HG03469 (cell line): ENCODE measurements around the gene N4BP2.

ENCODE experiments used
- ATAC-seq: cut with Tn5 transposase; IDR thresholded peaks from one replicate; pipeline ENCODE4 v1.9.1; 2021; ENCODE audit warnings: mild to moderate bottlenecking, moderate library complexity, moderate number of reproducible peaks; ENCODE audit not compliant: unreplicated experiment

N4BP2 gene

DNA sequence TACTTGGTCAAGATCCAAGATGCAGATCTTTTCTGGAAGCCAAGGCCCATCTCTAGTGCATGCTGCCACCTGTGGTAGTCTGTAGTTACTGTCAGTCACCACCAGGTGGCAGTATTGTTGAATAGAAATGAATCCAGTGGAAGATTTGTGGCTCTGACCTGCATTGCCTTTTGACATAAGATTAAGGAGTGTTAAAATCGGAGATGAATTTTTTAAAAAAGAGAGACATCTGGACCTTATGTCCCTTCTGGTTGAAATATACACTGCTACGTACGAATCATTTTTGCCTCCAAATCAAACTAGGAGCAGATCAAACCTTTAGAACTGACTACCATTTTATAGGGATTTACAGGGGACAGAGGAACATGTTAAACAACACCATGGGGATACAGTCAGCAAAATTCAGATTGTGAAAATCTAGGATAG lies 93.3 kb downstream of the N4BP2 start:
- ATAC-seq = peak; percentile 64

DNA sequence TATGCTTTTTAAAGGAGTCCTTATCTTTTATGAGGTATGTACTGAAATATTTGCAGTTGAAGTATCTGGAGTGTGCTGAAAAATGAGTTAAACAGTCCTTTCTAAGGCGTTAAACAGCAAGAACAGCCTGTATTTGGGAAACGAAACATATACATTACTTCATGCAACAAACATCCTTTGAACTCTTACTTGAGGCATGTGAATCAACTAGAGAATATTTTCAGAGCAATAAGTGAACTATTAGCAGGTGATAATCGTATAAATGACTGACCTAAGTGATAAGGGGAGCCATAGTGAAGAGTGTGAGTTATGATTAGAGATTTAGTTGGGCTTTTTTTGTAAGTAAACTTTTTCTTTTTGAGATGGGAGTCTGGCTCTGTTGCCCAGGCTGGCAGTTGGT lies 94.3 kb downstream of the N4BP2 start:
- ATAC-seq = no peak

DNA sequence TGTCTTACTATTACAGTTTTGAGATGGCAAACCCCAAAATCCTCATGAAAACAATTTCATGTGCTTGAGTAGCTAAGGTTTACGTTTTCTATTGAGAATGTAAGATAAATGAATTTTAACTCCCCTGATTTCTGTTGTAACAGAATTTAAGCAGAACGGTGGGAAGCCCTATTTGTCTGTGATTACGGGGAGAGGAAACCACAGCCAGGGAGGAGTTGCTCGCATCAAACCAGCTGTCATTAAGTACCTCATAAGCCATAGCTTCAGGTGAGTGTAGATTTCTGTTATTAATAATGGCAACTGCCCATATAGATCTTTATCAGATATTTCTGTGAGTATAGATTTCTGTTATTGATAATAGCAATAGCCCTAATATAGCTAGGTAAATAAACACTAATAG lies 96.0 kb downstream of the N4BP2 start:
- no peak for ATAC-seq

DNA sequence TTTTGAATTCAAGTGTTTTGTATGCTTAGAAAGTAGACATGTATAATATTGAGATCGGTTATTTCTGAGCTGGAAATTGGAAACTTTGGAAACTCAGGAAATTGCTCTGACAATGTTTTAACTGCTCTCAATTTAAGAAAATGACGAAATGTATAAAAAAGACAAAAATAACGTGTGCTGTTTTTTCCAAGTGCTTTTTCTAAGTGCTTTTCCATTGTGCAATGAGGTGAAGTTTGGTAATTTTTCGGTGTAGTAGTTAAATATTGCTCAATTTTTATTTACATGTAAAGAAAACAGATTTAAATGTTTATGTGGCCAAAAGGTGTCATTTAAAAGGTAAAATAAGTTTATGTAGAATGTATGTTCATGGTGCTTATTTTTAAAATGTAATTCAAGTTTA lies 100.8 kb downstream of the N4BP2 start:
- ATAC-seq = no peak

DNA sequence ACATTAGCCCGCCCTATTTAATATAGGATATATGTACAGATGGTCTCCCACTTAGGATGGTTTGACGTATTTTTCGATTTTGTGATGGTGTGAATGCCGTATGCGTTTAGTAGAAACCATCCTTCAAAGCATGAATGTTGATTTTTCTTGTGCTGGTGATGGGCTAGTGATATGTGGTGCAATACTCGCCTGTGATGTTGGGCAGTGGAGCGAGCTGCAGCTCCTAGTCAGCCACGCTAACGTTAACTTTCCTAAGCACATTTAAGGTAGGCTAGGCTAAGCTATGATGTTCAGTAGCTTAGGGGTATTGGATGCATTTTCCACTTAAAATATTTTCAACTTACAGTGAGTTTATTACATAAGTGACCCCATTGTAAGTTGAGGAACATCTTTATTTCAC lies 103.6 kb downstream of the N4BP2 start:
- ATAC-seq = no peak

DNA sequence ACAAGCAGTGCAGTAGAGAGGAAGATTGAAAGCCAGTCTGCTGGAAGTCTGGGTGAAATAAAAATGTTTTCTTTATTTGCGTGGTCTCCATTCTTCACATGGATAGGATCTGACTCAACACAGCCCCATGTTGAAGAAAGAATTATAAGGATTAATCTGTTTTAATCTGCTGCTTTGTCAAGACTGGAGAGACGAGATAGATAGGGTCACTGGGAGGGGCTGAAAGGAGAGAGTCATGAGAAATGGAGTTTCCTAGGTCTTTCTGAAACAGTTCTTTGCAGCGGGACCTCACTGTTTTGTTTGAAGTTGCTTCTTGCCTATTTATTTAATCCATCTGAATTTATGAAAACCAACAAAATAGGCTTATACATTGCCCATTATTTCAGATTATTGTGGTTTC lies 107.8 kb downstream of the N4BP2 start:
- no peak for ATAC-seq

DNA sequence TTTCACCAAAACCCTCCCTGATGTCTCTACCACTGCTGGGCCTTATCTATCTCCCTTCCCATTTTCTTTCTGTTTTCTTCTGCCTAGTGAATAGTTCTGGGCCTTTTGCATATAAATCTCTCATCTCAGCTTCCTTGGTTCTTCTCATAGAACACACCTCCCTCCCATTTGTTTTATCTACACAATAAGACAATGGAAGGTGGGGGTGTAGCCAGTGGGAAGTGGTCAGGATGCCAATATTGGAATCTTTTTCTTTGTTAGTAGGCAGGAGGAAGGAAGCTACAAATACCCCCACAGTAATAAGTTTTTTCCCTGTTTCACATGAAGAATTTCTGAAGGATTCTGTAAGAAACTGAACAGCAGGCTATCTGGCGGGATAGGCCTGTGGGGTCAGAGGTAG lies 109.3 kb downstream of the N4BP2 start:
- ATAC-seq = no peak

DNA sequence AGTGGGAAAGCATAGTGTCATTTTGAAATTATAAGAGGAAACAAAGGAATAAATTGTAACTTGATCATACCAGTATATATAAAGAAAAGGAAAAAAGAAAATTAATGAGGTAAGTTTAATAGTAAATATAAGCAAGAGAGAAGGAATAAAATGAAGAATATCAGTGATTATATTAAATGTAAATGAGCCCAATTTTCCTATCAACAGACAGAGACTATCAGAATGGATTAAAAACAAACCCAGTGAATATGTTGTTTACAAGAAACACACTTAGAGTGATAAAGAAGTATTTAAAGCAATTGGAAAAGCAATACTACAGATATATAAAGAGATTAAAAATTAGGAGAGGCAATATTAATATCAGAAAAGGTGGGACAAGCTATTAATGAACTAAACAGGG lies 111.4 kb downstream of the N4BP2 start:
- ATAC-seq = no peak

DNA sequence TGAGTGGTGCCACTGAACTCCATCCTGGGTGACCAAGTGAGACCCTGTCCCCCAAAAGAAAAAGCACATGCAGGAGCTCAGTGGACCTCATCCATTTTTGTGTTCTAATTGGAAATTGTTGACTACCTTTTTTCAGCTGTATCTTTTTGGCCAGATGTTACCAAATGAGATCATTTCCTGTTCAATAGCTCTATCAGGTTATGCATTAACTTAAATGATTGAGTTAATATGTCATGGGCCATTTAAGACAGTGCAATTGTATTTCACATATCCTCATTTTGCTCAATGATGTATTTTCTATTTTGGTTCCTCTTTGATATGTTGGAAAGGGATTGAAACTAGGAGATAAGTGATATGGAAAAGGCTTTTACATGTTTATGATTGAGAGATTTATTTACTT lies 113.9 kb downstream of the N4BP2 start:
- ATAC-seq = no peak

DNA sequence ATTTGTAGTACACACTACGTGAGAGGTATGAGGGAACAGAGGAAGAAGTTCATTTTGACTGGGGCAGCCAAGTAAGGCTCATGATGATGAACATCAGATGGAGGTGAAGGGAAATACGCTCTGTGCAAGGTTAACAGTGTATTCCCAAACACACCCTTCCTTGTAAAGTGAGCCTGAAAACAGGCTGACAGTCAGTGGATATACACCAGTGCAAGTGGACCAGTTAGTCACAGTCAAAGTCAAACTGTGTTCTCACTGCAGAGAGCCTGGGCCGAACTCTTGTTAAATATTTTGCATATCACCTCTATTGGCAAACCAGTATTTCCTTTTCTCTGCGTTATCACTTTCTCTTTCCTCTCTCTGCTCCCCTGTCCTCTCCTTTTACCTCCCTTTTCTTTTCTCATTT lies 116.8 kb downstream of the N4BP2 start:
- ATAC-seq = peak; percentile 74

DNA sequence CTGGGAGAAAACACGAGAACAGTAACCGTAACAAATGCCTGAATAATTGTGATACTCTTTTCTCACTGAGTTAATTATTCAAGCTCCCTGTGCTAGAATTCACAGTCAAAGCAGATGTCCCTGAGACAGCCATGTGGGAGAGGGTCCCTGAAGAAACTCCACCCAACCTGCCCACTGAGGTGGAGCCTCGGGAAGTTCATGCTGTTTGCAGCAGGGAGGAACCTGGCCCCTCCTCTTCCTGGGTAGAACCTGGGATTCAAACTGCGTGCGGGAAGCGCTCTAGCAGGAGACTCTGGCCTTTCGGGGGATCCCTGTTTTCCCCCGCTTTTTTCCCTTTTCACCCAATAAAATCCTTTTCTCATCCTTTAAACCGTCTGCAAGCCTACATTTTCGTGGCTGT lies 120.0 kb downstream of the N4BP2 start:
- ATAC-seq = no peak

DNA sequence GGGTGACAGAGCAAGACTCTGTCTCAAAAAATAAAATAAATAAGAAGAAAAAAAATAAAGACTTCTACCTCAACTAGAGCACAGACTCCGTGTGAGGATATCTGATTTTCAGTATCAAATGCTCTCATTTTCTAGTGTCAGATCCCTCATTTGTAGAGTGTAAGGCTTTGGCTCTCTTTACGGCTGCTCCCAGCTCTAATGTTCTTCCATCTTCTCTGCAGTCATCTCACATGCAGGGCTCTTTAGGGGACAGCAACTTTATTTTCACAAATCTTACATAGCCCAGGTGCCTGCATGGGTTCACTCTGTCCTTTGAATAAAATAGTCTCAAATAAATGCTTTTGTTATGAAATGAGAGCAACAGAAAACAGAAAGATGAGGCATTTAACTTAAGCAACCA lies 120.9 kb downstream of the N4BP2 start:
- ATAC-seq = no peak

DNA sequence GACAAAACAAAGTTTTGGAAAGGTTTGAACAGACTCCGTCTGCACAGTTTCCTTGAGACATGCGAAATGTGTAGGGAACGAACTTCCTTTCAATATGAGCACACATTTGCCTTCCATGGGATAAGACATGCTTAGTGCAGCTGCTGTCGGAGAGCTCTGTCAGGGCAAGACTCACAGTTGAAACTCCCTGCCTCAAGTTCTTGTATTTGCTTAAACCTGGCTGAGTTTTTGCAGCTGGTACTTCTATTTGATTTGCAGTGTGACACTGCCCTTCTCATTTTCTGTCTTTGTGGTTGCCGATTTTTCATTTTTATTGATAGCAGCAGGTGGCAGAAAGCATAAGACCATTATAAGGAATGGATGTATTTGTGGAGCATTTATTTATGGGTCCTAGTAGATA lies 122.0 kb downstream of the N4BP2 start:
- no peak for ATAC-seq

DNA sequence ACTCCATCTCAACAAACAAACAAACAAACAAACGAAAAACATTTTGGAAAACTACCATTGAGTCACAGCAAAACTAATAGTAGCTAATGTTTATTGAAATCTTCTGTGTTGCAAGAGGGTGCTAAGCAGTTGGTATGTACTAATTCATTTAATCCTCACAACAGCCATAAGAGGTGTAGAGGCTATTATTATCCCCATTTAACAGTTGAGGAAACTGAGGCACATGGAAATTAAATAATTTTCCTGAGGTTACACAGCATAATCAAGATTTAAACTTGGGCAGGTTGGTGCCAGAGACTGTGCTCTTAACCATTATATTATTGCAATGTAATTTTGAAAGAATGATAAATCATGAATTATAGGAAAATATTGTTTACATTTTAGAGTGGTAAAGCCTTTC lies 122.7 kb downstream of the N4BP2 start:
- no peak for ATAC-seq

DNA sequence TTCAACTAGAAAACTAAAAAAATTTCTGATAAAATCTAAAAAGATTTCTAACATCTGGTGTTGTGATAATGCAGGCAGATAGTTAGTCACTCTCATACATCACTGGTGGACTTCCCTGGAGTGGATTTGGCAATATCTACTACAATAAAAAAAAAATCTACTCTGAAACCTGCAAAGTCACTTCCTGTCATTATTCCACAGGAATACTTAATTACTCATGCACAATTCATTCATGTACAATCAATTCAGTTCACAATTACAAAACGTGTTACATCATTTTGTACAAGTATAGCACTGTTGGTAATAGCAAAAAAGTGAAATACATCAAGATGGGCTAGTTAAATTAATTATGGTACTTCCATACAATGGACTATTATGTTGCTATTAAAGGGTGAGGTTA lies 123.7 kb downstream of the N4BP2 start:
- no peak for ATAC-seq

DNA sequence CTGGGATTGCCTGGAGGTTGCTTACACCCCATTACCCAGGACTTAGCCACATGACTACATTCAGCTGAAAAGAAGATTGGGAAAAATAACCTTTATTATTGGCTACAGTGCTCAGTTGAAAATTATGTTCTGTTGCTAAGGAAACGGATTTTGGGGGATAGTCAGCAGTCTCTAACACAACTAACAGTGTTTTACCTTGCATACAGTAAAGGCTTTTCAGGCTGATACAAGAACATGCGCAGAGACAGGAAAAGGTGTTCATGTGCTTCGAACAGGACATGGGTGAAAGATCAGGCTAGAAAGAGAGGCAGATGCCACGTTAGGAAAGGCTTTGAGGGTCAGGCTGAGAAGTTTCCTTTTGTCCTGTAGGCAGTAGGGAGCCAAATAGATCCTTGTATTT lies 125.4 kb downstream of the N4BP2 start:
- ATAC-seq = no peak

DNA sequence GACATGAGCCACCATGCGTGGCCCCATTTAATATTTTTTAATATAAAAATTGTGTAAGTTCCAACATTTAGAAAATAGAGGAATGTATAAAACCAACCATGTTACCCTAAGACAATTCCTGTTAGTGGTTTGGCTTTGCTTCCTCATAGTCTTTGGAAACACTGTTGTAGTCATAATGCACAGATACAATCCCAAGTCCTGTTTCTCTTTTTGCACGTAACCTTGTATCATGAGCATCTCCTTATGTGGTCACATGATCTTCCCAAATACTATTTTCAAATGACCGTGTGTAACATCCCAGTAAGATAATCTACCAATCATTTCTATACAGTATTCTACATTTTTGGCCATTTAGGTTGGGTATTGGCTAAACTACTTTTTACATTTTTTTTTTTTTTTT lies 126.3 kb downstream of the N4BP2 start:
- no peak for ATAC-seq

DNA sequence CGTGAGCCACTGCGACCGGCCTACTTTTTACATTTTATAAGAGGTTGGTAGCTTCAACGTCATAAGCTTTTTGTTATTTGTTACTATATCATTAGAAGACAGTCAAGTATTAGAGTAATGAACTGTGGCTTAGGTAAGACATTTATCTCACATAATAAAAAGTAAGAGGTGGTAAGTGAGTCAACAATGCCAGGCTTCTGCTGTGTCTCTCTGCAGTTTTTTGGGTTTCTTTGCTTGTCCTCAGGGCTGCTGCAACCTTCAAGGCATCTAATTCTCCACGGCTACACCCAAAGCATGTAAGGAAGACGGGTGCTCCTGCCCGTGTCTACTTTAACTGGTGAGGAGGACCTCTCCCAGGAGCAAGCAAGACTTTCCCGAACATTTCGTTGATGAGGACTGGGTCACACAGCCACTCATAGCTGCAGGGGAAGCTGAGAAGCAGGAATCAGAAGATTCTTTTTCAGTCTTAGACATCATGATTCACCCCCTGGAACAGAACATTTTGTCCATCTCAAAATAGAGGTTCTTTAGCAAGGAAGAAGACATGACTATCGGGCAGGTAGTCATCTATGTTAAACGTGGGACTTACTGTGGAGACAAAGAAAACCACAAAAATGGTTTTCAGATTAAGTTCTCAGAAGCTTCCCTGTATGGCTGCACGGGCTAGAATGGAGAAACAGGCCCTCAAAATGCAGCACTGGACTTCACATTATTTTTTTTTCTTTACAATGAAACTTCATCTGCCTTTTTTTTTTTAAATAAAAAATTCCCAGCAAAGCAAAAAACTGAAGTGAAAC lies 127.2 kb downstream of the N4BP2 start:
- no peak for ATAC-seq

DNA sequence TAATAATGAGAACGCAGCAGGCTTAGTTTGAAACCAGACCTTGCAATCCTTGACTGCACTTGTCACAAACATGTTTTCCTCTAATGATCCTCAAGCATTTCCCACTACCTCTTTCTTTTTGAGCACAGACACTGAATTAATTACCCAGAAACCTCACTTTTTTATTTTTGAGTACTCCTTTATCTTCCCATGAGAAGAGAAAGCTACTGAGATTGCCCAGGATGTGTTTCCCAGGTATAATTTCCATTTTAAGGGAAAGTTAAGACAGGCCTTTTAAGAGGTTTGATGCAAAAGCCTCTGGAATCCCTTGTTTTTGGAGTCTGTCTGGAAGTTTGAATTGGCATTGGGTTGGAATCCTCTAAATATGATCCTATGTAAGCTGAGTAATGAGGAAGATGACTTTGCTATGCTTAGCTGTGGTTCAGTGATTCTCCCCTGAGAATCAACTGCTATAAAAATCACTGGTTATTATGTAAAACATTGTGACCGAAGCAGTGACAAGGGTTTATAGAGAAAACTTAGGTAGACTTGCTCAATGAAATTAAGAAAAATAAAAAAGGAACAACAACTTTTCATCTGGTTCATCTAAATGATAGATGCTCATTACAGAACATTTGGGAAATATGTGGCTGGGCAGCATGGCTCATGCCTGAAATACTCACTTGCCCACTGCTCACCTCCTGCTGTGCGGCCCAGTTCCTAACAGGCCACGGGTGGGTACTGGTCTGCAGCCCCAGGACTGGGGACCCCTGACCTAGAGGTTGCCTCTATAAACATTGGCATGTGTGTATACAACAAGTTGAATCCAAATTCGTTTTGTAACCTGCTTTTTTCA lies 129.4 kb downstream of the N4BP2 start:
- peak; percentile 36 for ATAC-seq

DNA sequence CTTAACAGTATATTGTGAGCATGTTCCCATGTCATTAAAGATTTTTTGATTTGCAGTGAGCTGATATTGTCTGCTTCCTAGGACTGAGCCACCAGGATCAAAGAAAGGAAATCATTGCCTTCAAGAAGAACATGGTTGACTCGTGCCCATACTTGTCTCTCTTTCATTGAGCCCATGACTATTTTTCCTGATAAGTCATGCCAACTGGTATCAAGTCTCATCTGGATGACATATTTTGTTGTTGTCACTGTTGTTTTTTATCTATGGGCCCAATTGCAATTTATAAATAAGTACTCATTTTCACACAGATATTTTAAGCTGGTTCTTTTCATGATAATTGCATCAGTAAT lies 130.0 kb downstream of the N4BP2 start:
- no peak for ATAC-seq

DNA sequence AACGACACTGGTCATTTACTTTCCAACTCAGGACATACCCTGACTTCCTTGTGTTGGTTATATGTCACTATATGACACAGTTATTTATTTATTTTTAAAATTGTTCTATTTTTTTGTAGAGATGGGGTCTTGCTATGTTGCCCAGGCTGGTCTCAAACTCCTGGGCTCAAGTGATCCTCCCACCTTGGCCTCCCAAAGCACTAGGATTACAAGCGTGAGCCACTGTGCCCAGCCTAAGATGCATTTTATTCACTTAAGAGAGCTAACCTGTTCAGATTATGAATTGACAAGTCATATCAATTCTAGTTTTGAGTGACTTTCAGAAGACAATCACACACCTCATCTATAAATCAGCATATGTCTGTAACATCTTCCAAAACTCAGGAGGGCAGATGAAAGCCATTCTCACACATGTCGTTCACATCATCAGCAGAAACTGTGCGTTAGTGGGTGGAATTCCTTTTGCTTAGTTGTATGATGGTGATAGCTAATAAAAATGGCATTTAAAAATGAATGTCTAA lies 130.8 kb downstream of the N4BP2 start:
- no peak for ATAC-seq

DNA sequence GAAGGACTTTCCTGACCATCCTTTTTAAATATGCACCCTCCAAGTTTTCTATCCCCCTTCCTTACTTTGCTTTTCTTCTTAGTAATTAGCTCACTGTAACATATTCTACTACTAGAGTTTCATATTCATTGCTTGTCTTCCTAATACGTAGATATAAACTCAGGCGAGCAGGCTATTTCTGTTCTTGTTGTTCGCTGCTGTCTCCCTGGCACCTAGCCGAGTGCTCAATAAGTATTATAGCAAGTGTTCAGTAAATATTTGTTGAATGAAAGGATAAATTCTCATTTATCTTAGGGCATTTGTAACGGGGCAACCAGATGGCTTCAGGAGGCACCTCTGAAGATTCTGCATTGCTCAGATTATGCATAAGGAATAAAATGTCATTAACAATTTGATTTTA lies 133.4 kb downstream of the N4BP2 start:
- ATAC-seq = no peak
